Retina (tissue), 1 donor: Measurements from ENCODE around the gene UBE2Q2.
"Not testable (repeated sequence)": the region's sequence is repeated elsewhere in the genome, so short reads cannot be mapped to it uniquely, and the experiment has no call there.

Experiments used
- DNase-seq: peaks from one replicate; pipeline ENCODE4 v3.0.0-alpha.2; 2016

Gene UBE2Q2

DNA sequence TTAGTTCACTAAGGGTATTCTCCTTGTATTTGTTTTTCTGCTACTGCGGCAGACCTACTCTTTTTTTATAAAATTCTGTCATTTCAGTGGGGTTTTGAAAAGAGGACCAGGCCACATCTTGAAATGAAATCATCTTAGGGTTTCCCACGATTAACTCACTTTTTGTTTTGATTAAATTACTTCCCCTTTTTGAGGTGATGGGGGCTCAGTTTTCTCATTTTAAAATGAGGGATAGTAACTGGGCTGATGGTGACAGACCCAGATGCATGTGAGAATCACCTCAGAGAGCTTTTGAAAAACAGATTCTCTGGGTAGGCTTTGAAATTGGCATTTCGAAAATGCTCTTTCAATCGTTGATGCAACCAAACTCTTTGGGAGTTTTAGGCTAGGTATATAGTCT, 24.2 kb downstream of the UBE2Q2 start:
- DNase-seq, result no peak

GRCh38 chr15:75868019-75868418, 24.8 kb downstream of the UBE2Q2 start:
- DNase-seq, result no peak

DNA sequence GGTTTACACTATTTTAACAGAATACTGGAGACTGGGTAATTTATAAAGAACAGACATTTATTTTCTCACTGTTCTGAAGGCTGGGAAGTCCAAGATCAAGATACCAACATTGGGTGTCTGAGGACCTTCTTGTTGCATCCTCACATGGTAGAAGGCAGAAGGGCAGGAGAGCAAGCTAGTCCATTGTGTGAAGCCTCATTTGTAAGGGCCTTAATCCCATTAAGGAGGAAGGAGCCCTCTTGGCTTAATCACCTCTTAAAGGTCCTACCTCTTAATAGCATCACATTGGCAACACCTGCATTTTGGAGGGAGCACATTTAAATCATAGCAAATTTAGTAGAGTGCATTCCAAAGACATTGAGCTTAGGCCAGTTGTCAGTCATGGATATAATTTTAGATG, 26.2 kb downstream of the UBE2Q2 start:
- no peak for DNase-seq

DNA sequence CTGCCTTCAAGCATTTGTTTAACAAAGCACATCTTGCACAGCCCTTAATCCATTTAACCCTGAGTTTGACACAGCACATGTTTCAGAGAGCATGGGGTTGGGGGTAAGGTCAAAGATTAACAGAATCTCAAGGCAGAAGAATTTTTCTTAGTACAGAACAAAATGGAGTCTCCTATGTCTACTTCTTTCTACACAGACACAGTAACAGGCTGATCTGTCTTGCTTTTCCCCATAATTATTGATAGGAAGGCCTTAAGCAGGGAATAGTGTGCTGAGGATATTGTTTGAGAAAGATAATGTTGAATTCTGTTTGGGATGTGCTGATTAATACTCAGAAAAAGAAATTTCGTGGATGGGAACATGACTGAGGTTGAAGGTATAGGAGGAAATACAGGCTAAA, 28.3 kb downstream of the UBE2Q2 start:
- not testable (repeated sequence) for DNase-seq

- DNase-seq, result no peak
Observed at GRCh38 chr15:75872403-75872990, 29.2 kb downstream of the UBE2Q2 start.

DNA sequence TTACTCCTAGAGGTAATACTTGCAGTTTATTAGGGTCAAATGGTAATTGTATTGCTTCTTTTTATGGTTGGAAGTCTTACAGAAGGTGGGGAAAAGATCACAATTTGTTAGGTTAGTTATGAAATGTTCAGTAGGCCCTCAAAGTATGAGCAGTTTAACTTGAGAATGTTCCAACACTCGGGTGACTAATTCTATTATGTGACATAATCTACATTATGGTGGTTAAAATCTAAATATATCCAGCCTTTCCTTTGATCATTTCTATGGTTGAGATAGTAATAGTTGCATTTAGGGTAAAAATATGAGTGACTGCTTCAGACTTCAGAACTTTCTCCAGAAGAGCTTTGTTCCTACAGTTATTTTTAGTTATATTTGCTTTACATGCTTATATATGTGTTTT, 40.8 kb downstream of the UBE2Q2 start:
- DNase-seq, result no peak

GRCh38 chr15:75887178-75887577, 43.9 kb downstream of the UBE2Q2 start:
- DNase-seq, result no peak

DNA sequence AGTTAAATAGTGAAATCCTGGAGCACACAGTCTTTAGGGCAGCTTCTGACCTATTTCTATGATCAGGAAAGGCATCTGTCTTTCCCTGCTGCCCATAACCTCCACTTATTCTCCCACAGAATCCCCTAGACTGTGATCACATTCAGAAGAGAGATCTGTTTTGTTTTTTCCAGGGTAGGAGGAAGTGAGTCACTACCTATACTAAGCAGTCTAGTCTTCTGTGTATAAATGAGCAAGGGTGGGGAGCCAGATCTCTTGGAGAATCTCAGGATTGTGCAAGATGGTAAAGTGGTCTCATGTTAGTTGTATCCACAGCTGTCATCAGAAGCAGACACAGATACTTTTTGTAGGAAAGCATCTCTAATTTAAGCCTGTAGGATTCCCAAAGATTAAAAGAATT, 48.6 kb downstream of the UBE2Q2 start:
- no peak for DNase-seq

DNA sequence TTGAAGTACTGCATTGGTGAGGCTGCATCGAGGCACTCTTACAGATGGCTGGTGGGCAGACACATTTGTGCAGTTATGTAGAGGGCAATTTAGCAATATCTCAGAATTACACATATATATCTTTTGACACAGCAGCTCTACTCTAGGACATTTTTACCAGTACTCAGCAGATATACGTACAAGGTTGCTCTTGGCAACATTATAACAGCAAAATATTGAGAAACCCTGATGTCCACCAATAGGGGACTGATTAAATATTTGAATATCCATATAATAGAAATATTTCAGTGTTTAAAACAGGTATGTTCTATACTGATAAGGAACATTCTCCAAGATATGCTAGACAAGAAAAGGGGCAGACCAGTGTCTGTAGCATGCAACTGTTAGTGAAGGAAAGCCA, 52.5 kb downstream of the UBE2Q2 start:
- DNase-seq, result no peak

DNA sequence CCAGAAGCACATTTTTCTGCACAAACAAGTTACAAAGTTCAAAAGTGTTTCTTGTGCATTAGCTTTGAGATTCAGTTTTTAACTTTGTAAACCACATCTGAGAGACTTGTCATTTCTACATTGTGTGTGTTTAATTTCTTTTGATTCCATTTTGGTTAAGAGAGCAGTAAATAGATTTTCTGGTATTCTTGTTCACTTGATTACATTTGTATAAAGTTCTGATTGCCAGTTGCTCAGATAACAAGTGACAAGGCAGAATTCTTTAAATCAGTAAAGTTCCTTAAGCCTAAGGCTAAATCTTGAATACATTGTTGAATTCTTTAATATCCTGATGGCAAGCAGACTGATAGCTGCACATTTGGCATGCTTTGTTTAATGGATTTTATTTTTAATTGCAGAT, 57.3 kb downstream of the UBE2Q2 start:
- DNase-seq, result no peak

DNA sequence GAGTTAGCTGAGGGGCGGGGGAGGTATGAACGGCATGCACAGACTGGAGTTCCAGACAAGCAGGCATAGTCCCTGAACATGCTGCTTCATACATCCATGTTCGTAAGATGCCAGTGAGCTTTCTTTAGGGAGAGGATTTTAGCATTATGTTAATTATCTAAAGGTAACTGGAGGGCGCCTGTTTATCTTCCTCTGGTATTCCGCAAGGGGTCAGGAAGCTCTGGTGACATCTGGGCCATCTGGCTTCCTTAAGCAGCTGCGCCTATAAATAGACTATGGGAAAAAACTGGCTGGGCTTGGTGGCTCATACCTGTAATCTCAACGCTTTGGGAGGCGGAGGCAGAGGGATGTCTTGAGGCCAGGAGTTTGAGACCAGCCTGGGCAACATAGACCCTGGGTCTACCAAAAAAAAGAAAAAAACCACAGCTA, 58.9 kb downstream of the UBE2Q2 start:
- DNase-seq, result no peak

GRCh38 chr15:75903331-75904239, 60.3 kb downstream of the UBE2Q2 start, which contains the start of gene FBXO22:
FBXO22 (plus strand) TSS chr15:75903878; CDS start chr15:75903964, 86 bp downstream.
- peak; percentile 95 for DNase-seq

- no peak for DNase-seq
Observed at GRCh38 chr15:75905231-75905630, 62.0 kb downstream of the UBE2Q2 start.

GRCh38 chr15:75910355-75910754, 67.1 kb downstream of the UBE2Q2 start:
- not testable (repeated sequence) for DNase-seq

GRCh38 chr15:75916978-75917377, 73.7 kb downstream of the UBE2Q2 start:
- no peak for DNase-seq

- DNase-seq, result no peak
Observed at GRCh38 chr15:75918135-75918534, 74.9 kb downstream of the UBE2Q2 start.

- DNase-seq, result no peak
Observed at GRCh38 chr15:75920079-75920478, 76.8 kb downstream of the UBE2Q2 start.

DNA sequence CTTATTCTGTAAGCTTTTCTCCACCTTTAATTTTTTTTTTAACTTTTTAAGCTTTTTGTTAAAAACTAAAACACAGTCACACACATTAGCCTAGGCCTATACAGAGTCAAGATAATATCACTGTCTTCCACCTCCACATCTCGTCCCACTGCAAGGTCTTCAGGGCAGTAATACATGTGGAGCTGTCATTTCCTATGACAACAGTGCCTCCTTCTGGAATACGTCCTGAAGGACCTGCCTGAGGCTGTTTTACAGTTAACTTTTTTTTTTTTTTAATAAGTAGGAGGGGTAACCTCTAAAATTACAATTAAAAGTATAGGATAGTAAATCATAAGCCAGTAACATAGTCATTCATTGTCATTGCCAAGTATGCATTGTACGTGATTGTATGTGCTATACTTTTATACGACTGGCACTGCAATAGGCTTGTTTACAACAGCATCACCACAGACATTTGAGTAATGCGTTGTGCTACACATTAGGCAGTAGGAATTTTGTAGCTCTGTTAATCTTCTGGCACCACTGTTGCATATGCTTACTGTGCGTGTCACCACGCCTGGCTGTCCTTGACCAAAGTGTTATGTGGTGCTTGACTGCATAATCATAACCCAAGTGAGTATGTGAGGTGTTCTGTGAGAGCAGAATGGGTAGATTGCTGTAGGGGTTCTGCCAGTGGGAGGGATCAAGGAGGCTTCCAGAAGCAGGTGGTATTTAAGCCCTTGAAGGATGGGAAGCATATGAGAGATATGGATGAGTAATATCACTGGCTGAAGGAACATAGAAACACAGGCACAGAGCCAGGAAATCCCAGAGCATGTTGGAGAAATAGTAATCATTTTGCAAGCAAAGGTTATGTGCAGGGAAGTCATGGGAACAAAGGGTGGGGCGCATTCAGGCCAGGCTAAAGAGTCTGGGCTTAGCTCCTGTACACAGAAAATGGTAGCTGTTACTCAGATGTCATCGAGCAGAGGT, 78.8 kb downstream of the UBE2Q2 start:
- DNase-seq, result no peak

DNA sequence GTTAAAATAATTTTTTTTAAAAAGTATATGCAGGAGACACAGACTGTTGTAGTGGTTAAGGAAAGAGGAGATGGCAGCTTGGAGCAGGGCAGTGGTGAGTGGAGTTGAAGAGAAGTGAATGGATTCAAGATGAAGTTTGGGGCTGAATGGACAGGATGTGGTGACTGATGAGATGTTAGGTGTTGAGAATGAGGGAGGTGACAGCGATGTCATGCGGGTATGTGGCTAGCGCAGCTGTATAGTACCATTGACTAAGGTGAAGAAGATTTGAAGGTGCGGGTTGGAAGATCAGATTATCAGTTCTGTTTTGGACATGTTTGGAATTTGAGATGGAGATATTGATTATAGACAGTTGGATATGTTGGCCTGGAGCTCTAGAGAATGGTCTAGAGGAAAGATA, 80.5 kb downstream of the UBE2Q2 start:
- DNase-seq, result no peak

- DNase-seq, result no peak
Observed at GRCh38 chr15:75924576-75924975, 81.3 kb downstream of the UBE2Q2 start.

GRCh38 chr15:75925440-75925839, 82.2 kb downstream of the UBE2Q2 start:
- no peak for DNase-seq

GRCh38 chr15:75926931-75927330, 83.7 kb downstream of the UBE2Q2 start:
- no peak for DNase-seq

DNA sequence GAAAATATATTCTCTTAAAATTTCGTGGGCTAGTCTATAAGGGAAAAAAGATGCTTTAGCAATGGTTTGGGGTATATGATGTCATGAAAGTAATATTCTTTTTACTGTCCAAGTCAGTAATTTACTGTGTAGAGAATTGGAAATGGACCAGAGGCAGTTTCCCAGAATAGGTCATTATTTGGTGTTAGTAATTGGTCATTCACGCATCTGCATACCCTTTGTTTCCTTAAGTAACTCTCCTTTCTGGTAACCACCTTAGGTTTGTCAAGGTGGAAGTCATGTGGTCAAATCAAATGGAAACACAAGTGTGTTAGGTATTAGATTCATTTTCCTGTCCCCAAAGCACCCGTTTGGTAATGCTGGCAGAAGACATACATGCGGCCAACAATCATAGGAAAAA, 84.4 kb downstream of the UBE2Q2 start:
- no peak for DNase-seq
